Colonic mucosa (tissue), 4 donors: ENCODE data around the gene HIVEP3. TPM values are rescaled to one million over a fixed set of nuclear protein-coding genes. Genes with fewer than 3 reads are reported as not detected.

ENCODE experiments used
- DNase-seq: peaks from one replicate; pipeline ENCODE4 v3.0.0-alpha.2; 2020
- H3K27ac ChIP-seq: fragments of 200-600 bp; one replicate; pipeline ENCODE4 v1.8.0; 2021
- H3K27me3 ChIP-seq: fragments of 200-600 bp; one replicate; pipeline ENCODE4 v1.8.0; 2021
- H3K36me3 ChIP-seq: fragments of 200-600 bp; one replicate; pipeline ENCODE4 v1.8.0; 2021
- H3K4me1 ChIP-seq: fragments of 200-600 bp; one replicate; pipeline ENCODE4 v1.8.0; 2021; ENCODE audit warnings: mild to moderate bottlenecking
- H3K4me3 ChIP-seq: fragments of 200-600 bp; one replicate; pipeline ENCODE4 v1.8.0; 2021
- H3K9ac ChIP-seq, 2 donors: one replicate each; pipeline ENCODE4 v1.7.0; 2013; ENCODE audit warnings: control low read depth in 2 of 2, low read depth in 2 of 2, low read length in 2 of 2
- H3K9me3 ChIP-seq: fragments of 200-600 bp; one replicate; pipeline ENCODE4 v1.8.0; 2021
- CTCF ChIP-seq: fragments of 200-600 bp; IDR thresholded peaks from one replicate; pipeline ENCODE4 v1.8.0; 2022; ENCODE audit warnings: antibody characterized with exemption, mild to moderate bottlenecking
- intact Hi-C: fragments of 100-400 bp; cut with DNase I; formaldehyde crosslinking; loops from one replicate; pipeline ENCODE4 v1.14.1; 2022
- total RNA-seq, 2 donors: library from RNA; stranded (reverse); fragmentation: NEBNext Ultra II Directional in 1 of 2; extraction: Animal tissue kit (Norgen Biotek cat#: 25700) in 1 of 2; gene quantifications; one replicate each; pipeline ENCODE4 v1.2.1, GENCODE V29; 2021
- donor health status: healthy.
- donor health status: DM: no; HTN: no; CAD: no.
- donor health status: DM: no; HTN: no; CAD: no.

The HIVEP3 gene
- total RNA-seq, 2 donors from 2014 or later: 1.9 to 3.3 TPM

GRCh38 chr1:41494351-41495209 lies 424.1 kb downstream of the HIVEP3 start:
- intact Hi-C loops: no loop called here
- Histone ChIP-seq H3K36me3 (no peaks in the 10 kb centered on the region), H3K4me3 (no peak overlapping the region), H3K9me3 (no peaks in the 10 kb centered on the region), H3K4me1 (peaks cover 15% of the 10 kb centered on the region), H3K27ac (no peak overlapping the region), H3K27me3 (no peaks in the 10 kb centered on the region), H3K9ac (no peak overlapping the region)
- TF ChIP-seq CTCF: no peak
- DNase-seq: no peak

DNA sequence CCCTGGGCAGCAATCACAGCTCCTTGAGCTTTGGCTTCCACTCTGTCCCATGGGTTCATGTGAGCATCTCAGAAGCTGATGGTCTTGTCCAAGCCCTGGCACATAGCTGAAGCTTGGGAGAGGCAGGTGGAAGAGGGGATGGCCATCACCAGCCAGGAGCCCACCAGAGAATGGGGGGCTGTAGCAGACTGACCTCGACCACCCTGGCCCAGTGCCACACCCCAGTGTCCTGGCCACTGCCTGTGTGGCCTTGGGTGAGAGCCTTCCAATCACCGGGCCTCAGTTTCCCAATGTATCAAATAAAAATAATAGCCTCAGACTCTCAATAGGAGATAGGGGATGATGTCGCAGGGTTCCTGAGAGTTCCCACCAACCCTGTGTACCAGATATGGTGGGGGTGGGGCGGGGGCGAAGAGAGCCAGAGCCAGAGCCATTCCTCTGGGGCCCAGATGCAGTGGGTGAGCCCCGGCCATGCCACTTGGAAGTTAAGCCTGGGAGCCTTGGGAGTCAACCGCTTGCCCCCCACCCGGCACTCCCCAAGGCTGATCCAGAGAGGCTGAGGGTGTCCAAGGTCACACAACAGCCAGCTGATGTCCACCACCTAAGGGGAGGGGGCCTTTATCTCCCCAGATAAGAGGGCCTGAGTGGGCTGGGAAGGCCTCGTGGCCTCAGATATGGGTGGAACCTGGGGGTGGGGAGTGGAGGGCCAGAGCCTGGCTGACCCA lies 424.9 kb downstream of the HIVEP3 start:
- no peak for TF ChIP-seq CTCF
- H3K9ac ChIP-seq: no peak overlapping the region
- no peaks in the 10 kb centered on the region for H3K27me3 ChIP-seq
- intact Hi-C loops: no loop called here
- H3K4me3 ChIP-seq: no peak overlapping the region
- H3K27ac ChIP-seq: no peak overlapping the region
- no peak for DNase-seq
- H3K4me1 ChIP-seq: peaks cover 11% of the 10 kb centered on the region
- H3K36me3 ChIP-seq: no peaks in the 10 kb centered on the region
- H3K9me3 ChIP-seq: no peaks in the 10 kb centered on the region

DNA sequence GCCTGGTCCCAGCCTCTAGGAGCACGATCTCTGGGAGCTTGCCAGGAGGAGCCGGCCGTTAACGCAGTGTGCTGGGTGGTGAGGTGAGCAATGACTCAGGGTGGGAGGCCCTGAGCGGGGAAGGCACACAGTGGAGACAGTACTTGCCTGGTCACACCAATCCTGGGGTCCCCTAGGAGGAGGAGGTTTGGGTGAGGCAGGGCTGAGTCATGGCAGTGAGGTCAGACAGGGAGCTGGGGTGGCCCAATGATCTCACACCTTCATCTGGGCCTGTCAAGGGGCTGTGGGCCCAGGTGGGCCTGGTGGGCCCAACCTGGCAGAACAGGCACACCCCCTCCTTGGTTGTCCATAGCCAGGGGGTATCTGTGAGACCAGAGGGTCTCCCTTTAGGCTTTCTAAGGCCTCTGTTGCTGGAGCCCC lies 425.6 kb downstream of the HIVEP3 start:
- Histone ChIP-seq H3K9me3 (no peaks in the 10 kb centered on the region), H3K9ac (no peak overlapping the region), H3K36me3 (no peaks in the 10 kb centered on the region), H3K27me3 (no peaks in the 10 kb centered on the region), H3K4me3 (no peak overlapping the region), H3K27ac (no peak overlapping the region), H3K4me1 (peaks cover 6% of the 10 kb centered on the region)
- DNase-seq: no peak
- TF ChIP-seq CTCF: no peak
- intact Hi-C loops: no loop called here

DNA sequence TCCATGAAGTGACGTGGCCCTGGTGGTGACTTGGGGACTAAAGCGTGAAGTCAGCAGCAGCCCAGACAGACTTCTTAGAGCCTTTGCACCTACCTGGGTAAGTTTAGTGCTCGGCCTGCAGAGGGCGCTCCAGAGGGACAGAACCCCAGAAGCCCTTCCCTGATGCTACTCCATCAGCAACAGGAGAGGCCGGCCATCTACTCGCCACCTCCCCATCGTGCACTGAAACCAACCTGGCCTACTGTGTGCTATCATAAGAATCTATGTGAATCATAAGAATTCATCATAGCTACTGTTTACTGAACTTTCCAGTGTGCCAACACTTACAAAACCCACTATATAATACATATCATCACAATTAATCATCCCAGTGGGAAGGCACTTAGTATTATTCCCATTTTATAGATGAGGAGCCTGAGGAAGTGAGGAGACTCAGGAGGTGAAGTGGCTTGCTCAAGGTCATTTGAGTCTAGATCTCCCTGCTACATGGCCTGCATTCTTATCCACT lies 426.3 kb downstream of the HIVEP3 start:
- intact Hi-C loops: no loop called here
- Histone ChIP-seq H3K27me3 (no peaks in the 10 kb centered on the region), H3K4me3 (no peak overlapping the region), H3K9me3 (no peaks in the 10 kb centered on the region), H3K27ac (no peak overlapping the region), H3K36me3 (no peaks in the 10 kb centered on the region), H3K9ac (no peak overlapping the region), H3K4me1 (peaks cover 6% of the 10 kb centered on the region)
- peak; percentile 51 for TF ChIP-seq CTCF
- no peak for DNase-seq

GRCh38 chr1:41490911-41491310 lies 427.8 kb downstream of the HIVEP3 start:
- no peak overlapping the region for H3K4me3 ChIP-seq
- intact Hi-C loops: no loop called here
- no peaks in the 10 kb centered on the region for H3K9me3 ChIP-seq
- no peaks in the 10 kb centered on the region for H3K4me1 ChIP-seq
- H3K9ac ChIP-seq: no peak overlapping the region
- H3K27ac ChIP-seq: no peak overlapping the region
- TF ChIP-seq CTCF: no peak
- no peaks in the 10 kb centered on the region for H3K36me3 ChIP-seq
- no peak for DNase-seq
- no peaks in the 10 kb centered on the region for H3K27me3 ChIP-seq
